GM12892 (cell line): ENCODE data around the gene IFRD2.
"Not testable (repeated sequence)": the region's sequence is repeated elsewhere in the genome, so short reads cannot be mapped to it uniquely, and the experiment has no call there.

Experiments used
- DNase-seq: peaks from one replicate; pipeline ENCODE4 v3.0.0; 2011; ENCODE audit not compliant: insufficient read length
- FAIRE-seq: peaks from 2 replicates; lab custom pipeline; 2011; peaks lifted over from hg19 to GRCh38; lab: Jason Lieb, UNC
- POLR2A ChIP-seq: IDR thresholded peaks from 2 replicates; pipeline ENCODE4 v1.6.1; 2011; ENCODE audit warnings: low read depth, low read length, control low read depth
- POLR2AphosphoS5 ChIP-seq: IDR thresholded peaks from 2 replicates; pipeline ENCODE4 v1.6.1; 2011; ENCODE audit warnings: low read depth, low read length, control low read depth
- TAF1 ChIP-seq: IDR thresholded peaks from 2 replicates; pipeline ENCODE4 v1.6.1; 2011; ENCODE audit warnings: low read depth, mild to moderate bottlenecking, control low read depth, low read length, borderline replicate concordance

Gene IFRD2

DNA sequence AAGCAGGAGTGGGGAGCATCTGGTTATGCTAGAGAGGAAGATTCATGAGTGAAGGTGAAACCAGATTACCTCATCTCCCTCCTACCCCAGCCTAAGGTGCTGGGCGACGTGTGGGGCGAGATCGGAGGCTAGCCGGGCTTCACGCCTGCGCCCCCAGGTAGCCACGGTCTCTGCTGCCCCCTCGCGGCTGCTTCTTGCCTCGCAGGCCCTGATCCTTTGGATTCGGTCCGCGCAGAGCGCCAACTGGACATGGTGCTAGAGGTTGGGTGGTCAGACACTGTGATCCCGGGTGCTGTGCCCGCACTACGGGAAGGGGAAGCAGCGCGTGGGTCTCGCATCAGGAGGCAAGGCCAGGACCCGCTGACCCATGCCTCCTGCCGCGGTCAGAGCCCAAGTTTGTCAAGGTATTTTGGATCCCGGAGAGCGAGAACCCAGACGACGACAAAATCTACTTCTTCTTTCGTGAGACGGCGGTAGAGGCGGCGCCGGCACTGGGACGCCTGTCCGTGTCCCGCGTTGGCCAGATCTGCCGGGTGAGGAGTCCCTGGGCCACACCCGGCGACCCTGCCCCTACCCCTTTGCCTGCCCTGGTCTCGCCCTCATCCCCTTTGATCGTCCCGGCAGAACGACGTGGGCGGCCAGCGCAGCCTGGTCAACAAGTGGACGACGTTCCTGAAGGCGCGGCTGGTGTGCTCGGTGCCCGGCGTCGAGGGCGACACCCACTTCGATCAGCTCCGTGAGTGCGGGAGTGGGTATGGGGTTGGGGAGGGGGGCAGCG, 19.1 kb downstream of the IFRD2 start:
- FAIRE-seq = peak; percentile 98
- TF ChIP-seq TAF1 = no peak
- no peak for TF ChIP-seq POLR2AphosphoS5
- no peak for TF ChIP-seq POLR2A

DNA sequence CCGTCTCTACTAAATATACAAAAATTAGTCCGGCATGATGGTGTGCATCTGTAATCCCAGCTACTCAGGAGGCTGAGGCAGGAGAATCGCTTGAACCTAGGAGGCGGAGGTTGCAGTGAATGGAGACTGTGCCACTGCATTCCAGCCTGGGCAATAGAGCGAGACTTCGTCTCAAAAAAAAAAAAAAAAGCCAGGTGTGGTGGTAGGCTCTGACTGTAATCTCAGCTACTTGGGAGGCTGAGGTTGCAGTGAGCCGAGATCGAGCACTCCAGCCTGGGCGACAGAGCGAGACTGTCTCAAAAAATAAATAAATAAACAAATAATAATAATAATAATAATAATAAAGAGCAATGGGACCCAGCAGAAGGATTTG, 19.7 kb downstream of the IFRD2 start:
- not testable (repeated sequence) for DNase-seq, FAIRE-seq

More for the DNA sequence above, 19.1 kb downstream of the IFRD2 start:
- DNase-seq = peak; percentile 99

DNA sequence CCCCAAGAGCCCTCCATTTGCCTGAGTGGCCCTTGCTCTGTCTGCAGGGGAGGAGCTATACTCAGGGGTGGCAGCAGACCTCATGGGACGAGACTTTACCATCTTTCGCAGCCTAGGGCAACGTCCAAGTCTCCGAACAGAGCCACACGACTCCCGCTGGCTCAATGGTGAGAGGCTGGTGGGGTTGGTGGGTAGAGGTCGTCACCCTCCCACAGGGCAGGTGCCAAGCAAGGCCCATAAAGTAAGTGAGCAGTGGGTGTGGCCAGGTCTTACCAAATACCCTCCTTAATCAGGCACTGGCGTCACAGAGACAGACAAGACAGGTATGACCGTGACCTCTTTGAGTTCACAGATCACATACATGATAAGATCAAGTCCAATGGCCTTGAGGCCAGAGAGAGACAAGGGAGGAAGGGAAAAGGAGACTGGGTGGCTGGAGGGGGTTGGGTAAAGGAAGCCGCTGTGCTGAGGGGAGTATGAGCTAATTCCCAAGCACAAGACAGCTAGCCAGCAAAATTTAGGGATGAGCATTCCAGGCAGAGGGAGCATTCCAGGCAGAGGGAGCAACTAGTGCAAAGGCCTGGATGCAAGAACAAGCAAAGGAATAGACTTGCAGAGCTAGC, 20.8 kb downstream of the IFRD2 start:
- FAIRE-seq = no peak
- TF ChIP-seq TAF1 = no peak
- no peak for TF ChIP-seq POLR2A
- no peak for TF ChIP-seq POLR2AphosphoS5

DNA sequence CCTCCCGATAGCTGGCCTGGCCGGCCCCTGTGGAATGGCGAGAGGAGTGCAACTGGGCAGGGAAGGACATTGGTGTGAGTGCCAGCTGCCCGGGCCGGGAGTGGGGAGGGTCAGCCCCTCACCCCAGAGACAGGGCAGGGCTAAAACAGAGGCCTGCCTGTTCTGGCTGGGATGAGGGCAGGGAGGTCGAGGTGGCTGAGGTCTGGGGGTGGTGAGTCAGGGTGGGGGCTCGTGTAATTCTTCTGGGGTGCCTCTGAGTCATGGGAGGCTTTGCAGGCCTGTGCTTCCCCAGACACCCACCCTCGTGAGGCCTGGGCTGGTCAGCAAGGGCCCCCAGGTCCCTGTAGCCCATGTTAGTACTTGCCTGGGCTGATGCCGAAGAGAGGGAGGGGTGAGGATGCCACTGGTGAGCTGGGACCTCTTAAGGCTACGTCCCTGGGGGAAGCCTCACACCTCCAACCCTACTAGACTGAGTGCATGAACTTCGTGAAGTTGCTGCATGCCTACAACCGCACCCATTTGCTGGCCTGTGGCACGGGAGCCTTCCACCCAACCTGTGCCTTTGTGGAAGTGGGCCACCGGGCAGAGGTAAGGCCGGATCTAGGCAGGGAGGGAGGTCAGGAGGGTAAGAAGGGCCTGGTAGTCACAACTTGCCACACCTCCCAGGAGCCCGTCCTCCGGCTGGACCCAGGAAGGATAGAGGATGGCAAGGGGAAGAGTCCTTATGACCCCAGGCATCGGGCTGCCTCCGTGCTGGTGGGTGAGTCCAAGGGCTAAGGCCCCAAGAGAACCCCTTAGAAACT, 21.6 kb downstream of the IFRD2 start:
- TF ChIP-seq TAF1 (no peak), POLR2AphosphoS5 (no peak), POLR2A (no peak)
- FAIRE-seq = no peak
- DNase-seq = no peak

More for the DNA sequence above, 20.8 kb downstream of the IFRD2 start:
- no peak for DNase-seq

DNA sequence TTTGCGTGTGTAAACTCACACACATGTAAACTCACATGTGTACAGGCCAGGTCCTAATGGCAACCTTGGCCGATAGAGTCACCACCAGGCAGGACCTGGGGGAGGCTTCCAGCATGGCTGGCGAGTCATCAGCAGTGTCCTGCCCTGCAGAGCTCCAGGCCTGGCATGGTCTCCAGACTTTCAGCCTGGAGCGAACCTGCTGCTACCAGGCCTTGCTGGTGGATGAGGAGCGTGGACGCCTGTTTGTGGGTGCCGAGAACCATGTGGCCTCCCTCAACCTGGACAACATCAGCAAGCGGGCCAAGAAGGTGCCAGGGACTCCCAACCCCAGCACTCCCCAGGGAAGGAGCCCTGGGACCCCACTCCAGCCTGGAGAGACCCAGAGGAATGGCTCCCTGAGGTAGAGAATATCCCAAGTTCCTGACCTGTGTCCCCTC, 22.2 kb downstream of the IFRD2 start:
- FAIRE-seq = no peak
- no peak for TF ChIP-seq TAF1
- TF ChIP-seq POLR2A = no peak
- TF ChIP-seq POLR2AphosphoS5 = no peak
- no peak for DNase-seq

DNA sequence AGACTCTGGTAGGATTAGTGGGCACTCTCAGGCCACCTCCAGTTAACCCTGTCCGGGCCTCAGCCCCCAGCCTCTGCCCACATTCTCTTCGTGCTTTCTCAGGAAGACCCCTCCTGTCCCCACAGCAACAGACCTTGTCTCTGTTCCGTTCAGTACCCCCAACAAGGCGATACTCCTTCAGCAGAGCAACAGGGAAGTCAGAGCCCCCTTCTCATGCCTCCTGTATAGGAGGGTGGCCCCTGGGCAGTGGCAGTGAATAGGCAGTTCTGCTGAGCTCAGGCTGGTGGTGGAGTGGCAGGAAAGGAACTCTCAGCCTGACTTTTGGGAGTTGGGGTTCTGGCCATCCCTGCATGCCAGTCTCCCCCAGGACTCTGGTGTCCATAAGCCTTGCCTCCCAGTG, 22.8 kb downstream of the IFRD2 start:
- TF ChIP-seq TAF1 (no peak), POLR2A (no peak), POLR2AphosphoS5 (no peak)
- FAIRE-seq (no peak), DNase-seq (no peak)

DNA sequence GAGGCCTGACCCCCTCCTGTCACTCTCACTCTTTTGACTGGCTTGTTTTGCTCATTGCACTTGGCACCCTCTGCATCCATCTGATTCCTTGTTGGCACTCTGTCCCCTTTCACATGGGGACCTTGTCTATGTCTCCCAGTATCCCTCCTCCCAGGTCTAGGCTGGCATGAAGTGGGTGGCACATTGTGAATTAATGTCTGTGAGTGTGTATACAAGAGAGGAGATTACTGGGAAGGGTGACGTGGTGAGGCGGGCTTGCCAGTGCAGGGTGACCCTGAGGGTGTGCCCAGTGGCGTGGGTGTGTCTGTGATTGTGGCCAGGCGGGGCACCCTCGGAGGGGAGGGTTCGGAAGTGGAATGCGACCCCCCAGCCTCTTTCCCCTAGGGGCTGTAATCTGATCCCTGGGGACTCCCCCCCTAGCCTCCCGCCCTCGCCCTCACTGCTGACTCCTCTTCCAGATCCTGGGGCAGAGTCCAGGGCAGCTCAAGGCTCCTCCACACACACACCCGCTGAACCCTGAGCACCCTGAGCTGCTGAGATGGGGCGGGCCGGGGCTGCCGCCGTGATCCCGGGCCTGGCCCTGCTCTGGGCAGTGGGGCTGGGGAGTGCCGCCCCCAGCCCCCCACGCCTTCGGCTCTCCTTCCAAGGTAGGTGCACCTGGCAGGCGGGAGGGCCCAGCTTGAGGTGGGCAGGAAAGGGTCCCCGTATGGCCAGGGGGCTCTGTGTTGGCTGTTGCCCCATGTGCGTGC, 23.4 kb downstream of the IFRD2 start, which contains the start of gene SEMA3B:
Gene SEMA3B, plus strand, starts transcription at position 445 of the 749 bp plus-strand sequence. Its CDS starts 94 bp downstream, at position 539.
- no peak for FAIRE-seq
- DNase-seq = no peak
- TF ChIP-seq POLR2A = no peak
- no peak for TF ChIP-seq TAF1
- no peak for TF ChIP-seq POLR2AphosphoS5

DNA sequence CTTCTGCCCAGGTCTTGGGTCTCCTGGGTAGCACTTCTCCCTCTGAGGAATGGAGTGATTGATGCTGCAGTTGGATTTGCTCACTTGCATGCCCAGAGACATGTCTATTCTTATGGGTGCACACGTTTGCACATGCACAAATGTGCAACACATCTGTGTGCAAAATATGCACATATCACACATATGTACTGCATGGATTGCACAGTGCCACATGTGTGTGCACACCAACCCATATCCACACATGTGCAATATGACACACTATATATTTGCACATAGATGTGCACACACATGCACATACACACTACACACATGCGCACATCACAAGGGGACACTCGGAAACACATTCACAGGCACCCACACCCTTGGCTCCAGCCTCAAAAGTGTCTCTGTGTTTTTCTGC, 24.0 kb downstream of the IFRD2 start:
- DNase-seq (no peak), FAIRE-seq (no peak)
- no peak for TF ChIP-seq TAF1
- TF ChIP-seq POLR2AphosphoS5 = no peak
- no peak for TF ChIP-seq POLR2A

DNA sequence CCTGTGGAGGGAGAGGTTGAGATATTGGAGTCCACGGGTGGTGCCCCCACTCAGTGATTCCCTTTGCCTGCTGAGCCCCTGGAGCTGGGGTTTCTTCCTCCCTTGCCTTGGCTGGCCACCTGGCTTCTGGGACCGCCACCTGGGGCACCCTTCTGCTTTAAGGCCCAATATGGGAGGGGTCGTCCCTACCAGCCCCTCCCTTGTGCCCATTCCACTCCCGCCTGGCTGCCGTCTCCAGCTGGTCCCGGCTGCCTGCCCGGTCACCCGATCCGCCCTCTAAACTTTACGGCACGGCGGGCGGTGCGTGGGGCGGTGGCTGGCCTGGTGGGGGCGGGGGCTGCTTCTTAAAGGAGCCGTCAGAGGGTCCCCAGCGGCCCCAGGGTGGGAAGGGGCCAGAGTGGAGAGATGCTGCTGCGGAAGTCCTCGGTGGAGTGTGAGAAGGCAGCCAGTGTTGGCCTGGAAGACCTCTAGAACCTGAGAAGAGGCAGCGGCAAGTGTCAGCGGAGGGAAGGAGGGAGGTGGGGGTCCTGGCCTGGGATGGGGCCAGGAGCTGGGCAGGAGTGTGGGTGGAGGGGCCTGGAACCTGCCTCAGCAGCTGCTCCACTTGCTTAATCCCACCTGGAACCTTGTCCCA, 24.8 kb downstream of the IFRD2 start:
- TF ChIP-seq TAF1 = no peak
- no peak for TF ChIP-seq POLR2A
- no peak for TF ChIP-seq POLR2AphosphoS5
- FAIRE-seq (no peak), DNase-seq (no peak)

DNA sequence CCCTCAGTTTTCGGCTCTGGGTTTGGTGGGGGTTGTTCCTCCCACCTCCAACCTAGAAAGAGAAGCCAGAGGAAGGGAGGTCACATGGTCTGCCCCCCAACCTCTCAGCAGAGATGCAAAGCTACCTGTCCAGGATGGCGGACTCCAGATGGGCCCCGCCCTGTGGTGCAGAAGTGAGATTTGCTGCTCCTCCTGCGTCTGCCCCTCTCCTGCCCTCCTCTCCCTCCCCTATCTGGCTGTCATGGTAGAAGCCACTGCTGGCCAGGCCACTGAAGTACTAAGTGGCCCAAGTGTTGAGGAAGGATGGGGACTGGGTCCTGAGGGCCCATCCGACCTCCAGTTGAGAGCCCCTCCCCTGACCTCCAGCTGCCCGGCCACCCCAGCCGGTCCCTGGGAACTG, 25.4 kb downstream of the IFRD2 start:
- DNase-seq (no peak), FAIRE-seq (no peak)
- TF ChIP-seq POLR2AphosphoS5 = no peak
- no peak for TF ChIP-seq TAF1
- no peak for TF ChIP-seq POLR2A

DNA sequence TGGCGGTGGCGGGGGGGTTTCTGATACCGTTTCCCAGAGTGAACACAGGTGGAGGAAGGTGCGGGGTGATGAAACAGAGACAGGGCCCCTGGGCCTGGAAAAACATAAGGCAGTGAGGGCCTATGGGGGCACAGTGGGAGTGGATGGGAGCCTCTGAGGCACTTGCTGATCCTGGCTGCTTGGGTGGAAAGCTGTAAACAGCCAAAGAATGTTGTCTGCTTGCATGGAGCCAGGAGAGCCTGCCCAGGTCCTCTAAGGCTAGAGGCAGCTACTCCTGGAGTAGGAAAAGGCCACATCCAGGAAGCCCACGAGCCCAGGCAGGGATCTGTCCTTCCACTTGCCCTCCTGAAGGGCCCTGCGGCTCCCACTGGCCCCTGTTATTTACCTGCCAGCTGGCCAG, 26.2 kb downstream of the IFRD2 start:
- no peak for TF ChIP-seq TAF1
- no peak for TF ChIP-seq POLR2AphosphoS5
- no peak for TF ChIP-seq POLR2A
- FAIRE-seq (no peak), DNase-seq (no peak)

DNA sequence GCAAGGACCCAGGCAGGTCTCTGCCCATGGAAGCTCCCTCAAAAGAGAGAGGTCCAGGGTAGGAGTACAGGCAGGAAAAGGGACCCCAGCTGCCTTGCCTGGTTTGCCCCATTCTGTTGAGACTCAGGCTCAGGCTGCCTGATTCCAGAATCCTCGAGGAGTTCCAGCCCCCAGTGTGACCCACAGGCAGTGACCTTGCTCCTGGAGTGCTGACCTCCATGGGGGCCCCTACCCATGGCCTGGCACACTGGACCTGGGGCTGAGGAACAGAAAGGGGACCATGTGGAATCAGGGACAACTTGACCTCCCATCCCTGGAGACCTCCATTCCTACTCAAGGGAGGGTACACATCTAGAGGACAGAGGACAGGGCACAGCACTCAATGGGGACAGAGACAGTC, 26.7 kb downstream of the IFRD2 start:
- FAIRE-seq (no peak), DNase-seq (no peak)
- TF ChIP-seq POLR2A (no peak), TAF1 (no peak), POLR2AphosphoS5 (no peak)
